GM19463 (cell line): Measurements from ENCODE around the gene DPPA5.
"Not testable (repeated sequence)": the region's sequence is repeated elsewhere in the genome, so short reads cannot be mapped to it uniquely, and the experiment has no call there.

Experiments used
- ATAC-seq: cut with Tn5 transposase; IDR thresholded peaks from one replicate; pipeline ENCODE4 v1.9.1; 2021; ENCODE audit warnings: mild to moderate bottlenecking, moderate library complexity; ENCODE audit not compliant: unreplicated experiment

DPPA5 gene

DNA sequence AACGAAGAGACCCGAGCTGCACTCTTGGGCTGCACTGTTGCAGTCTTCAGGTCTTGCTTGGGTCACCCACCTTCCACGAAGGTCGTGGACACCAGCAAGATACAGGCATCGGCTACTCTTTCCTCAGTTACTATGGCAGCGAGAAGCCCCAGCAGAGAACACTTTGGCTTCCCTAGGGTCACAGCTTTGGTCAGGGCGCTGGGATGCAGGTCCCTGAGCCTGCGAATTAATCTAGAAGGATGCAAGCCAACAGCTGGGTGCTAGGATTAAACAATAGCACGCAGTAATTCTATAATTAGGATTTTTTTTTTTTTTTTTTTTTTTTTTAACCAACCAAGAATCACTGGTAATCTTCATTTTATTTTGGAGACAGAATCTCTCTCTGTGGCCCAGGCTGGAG is 10.5 kb upstream of the DPPA5 start:
- no peak for ATAC-seq

DNA sequence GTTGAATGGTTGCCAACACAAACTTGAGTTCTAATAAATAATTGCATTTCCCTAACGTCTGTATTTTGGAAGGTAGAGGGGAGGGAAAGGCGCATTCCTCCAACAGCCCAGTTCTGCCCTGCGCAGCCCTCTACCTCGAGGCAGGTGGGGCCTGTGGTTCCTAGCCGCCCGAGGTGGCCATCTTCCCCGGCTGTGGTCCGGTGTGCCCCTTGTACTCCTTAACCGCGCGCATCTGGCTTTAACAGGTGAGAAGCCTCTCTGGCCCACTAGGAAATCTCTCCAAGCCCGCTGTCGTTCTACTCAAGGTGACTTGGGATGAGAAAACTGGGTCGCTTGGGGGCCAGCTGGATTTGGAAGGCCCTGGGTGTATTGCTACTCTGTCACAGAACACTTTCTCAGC is 10.0 kb upstream of the DPPA5 start:
- ATAC-seq = no peak

DNA sequence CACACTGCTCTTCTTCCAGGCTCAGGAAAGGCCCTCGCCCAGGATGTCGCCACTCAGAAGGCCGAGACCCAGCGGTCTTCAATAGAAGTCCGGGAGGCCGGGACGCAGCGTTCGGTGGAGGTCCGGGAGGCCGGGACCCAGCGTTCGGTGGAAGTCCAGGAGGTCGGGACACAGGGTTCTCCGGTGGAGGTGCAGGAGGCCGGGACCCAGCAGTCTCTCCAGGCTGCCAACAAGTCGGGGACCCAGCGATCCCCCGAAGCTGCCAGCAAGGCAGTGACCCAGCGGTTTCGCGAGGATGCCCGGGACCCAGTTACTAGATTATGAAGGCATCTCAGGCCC is 9.4 kb upstream of the DPPA5 start:
- no peak for ATAC-seq

DNA sequence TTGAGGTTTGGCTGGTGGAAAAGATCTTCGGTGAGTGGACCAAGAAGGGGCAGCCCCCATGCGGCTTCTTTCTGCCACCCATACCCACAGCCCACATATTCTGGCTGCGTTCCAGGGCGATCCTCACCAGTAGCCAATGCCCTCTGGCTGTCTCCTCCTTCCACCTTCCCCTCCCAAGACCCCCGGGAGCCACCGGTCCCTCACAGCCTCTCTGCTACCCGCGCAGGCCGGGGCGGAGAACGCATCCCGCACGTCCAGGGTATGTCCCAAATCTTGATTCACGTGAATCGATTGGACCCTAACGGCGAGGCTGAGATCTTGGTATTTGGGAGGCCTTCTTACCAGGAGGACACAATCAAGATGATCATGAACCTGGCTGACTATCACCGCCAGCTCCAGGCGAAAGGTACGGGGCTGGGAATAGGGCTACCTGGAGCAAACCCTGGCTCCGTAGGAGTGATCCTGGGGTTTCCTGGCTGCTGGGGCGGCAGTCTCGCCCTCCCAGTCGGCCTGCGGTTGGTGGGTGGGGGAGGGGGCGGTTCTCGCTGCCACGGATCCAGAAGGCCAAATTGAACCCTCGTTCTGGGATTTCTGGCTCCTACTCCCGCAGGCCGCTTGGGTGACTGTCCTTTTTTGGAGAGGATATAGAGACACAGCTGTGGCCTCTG is 8.9 kb upstream of the DPPA5 start:
- no peak for ATAC-seq

DNA sequence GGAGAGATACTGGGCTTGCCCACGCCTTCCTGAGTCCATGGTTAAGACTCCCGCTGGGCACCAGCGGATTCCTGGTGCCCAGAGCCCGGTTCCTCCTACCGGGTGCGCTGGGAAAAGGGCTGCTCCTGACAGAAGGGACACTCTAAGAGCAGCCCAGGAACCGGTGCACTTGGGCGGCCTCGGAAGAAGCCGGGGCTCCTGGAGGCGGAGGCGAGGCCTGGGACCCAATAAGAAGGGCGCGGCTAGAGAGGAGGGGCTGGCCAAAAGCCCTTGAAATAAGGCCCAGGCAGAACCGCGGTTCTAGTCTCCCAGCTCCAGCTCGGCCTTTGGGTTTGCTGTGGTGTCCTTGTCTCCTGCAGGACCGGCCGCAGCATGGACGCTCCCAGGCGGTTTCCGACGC is 8.3 kb upstream of the DPPA5 start, which contains the start of gene KHDC3L:
Gene KHDC3L (plus strand): TSS at position 301 of the 400 bp plus-strand sequence. CDS start 72 bp downstream, at position 373.
- ATAC-seq = no peak

DNA sequence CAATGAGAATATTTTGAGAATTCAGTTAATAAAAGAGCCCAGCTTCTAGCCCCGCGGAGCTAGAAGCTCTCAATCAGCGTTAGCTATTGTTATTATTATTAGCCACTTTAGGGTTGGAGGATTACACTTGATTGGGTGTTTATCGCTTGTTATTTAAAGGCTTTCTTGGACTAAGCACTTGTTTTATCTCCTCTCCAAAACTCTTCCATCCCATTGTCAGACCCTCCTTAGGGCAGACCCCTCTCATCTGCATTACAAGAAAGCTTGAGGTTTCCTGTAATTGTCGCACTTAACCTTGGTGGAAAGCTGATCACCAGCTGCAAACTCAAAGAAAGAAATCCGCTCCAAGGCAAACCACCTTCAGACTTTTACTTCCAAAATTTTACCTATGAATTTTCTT is 4.8 kb downstream of the DPPA5 start:
- ATAC-seq = no peak

DNA sequence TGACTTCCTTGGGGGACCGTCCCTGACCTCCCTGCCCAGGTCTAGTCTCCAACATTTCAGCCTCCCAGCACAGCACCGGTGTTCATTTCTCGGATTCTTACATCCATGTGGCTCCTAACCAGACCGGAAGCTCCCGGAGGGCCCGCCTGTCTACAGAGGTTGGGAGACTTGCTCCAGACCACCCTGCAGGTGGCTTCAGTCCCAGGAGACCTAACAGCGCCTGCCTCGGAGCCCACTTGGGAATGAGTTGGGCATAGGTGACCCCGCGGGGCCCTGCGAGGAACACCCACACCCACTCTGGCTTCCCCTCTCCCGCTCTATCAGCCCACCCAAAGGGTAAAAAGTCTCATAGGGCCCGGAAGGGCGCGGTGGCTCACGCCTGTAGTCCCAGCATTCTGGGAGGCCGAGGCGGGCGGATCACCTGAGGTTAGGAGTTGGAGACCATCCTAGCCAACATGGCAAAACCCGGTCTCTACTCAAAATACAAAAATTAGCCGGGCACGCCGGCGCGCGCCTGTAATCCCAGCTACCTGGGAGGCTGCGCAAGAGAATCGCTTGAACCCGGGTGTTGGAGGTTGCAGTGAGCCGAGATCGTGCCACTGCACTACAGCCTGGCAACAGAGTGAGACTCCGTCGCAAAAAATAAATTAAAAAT is 5.4 kb downstream of the DPPA5 start:
- no peak for ATAC-seq

DNA sequence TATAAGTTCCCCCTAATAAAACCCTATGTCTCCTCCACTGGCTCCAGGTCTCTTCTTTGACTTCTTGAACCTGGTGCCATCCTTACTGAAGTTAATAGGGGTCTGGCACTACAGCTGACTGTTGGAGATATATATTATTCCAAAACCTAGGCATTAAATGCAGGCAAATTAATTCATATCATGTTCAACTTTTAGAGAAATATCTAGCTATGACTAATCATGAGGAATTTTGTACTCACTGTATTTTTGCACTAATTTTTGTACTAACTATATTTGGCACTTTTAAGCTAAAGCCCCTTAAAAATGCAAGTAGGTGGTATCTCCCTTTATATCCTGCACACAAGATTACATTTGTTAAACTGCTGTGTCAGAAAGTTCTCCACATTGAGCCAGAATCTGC is 10.9 kb downstream of the DPPA5 start:
- no peak for ATAC-seq

DNA sequence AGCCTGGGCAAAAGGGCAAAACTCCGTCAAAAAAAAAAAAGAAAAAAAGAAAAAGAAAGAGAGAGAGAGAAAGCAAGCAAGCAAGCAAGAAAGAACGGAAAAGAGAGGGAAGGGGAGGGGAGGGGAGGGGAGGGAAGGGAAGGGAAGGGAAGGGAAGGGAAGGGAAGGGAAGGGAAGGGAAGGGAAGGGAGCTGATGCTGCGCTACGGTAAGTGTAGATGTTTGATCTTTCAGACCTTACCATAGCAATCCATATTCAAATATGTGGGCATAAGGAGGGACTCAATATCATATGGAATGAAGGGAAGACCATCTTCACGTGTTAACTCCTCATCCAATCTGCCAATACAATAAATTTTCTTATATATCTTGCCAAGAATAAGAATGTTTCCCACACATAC is 11.9 kb downstream of the DPPA5 start:
- no peak for ATAC-seq

DNA sequence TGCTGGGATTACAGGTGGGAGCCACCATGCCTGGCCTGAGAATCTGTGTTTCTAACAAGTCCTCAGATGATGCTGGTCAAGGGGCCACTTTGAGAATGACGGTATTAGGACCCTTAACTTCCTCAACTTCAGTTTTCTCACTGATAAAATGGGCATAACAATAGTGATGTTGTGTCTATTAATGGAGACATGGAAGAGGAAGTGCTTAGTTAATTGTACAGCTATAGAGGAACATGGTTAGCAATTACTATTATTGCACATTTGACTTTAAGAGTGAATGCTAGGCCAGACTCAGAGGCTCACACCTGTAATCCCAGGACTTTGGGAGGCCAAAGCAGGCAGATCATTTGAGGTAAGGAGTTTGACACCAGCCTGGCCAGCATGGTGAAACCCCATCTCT is 12.7 kb downstream of the DPPA5 start:
- no peak for ATAC-seq

DNA sequence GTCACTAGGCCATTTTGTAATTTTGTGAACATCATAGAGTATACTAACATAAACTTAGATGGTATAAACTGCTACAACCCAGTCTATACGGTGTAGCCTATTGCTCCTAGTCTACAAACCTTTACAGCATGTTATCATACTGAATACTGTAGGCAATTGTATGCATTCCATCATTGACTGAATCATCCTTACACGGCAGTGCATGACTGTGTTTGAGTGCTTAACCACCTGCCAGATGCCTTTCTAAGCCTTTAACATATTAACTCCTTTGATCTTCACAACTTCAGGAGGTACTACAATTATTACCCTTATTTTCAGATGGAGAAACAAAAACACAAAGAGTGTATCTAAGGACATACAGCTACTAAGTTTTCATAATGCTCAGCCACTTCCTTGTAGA is 14.0 kb downstream of the DPPA5 start:
- no peak for ATAC-seq

DNA sequence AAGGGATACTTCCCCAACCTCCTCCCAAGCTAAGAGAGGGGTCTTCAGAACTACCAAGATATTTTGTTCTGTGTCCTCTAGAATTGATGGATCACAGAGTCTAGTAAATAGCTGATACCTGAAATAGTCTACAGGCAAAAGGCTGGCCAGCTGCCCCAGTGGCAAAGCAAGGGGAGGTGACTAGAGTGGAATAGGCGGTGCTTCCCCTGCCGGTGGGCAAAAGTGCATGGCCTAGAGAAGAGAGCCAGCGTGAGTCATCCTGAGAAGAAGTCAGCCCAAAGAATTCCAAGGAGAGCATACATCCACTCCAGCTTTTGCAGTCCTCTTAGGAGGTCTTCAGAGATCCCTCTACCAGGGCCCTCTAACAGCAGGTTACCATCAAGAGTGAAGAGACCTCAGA is 14.7 kb downstream of the DPPA5 start:
- no peak for ATAC-seq

DNA sequence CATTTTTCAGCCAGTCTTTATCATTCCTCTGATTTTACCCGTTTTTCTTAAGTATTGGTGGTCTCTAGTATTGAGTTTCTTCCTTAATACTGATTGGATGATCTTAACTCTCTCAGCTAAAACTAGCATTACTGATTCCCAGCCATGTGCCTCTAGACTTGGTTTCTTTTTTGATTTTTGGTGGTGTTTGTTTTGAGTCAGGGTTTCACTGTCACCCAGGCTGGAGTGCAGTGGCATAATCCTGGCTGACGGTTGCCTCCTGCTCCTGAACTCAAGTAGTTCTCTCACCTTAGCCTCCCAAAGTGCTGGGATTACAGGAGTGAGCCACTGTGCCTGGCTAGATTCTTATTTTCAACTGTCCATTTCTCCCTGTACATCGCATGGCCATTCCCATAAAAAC is 24.9 kb downstream of the DPPA5 start:
- peak; percentile 80 for ATAC-seq

DNA sequence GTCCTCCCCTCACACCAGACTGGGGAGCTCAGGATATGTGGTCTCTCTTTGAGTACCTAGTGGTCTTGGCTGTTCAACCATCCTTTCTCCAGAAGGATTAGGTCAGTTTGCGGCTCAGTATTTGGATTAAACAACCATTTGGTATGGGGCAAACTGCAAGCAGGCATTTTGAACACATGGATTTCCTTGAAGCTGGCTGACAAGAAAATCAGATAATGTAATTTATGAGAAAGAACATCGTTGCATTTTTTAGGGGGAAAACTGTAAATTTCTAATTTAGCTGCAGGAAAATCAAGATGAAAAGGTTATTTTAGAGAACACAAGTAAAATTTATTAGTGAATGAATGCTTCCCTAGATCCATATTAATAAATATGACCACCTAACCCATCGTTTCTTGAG is 25.3 kb downstream of the DPPA5 start:
- ATAC-seq = no peak

DNA sequence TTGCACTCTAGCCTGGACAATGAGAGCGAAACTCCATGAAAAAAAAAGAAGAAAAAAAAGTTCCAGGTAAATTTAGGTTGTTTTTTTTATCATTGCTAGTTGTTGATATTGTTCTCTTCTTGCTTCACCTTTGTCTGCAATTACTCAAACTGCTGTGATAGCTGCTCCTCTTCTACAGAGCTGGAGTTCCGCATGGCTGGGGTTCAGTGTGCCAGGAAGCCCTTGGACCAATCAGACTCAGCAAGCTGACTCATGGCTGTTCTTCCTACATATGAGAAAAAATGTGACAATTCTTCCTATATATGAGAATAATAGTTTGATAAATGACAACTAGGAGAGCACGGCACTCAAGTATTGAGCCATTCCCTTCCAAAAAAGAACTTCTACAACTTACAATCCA is 28.4 kb downstream of the DPPA5 start:
- ATAC-seq = no peak

DNA sequence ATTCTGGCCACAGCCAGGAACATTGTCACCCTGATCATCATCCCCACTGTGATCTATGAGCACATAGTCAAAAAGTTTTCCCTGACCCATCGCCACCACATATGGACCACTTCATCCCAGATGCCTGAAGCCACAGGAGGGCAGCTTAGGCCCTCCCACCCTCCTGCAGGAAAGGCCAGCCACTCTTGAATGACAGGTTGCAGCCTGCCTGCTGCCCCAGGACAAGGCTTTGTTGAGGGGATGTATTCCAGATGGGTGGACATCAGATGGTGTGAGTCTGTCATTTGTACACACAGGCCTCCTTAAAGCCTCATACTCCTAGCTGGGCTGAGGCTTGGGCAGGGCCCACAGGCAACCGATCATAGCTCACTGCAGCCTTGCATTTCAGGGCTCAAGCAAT is 30.8 kb downstream of the DPPA5 start:
- no peak for ATAC-seq

DNA sequence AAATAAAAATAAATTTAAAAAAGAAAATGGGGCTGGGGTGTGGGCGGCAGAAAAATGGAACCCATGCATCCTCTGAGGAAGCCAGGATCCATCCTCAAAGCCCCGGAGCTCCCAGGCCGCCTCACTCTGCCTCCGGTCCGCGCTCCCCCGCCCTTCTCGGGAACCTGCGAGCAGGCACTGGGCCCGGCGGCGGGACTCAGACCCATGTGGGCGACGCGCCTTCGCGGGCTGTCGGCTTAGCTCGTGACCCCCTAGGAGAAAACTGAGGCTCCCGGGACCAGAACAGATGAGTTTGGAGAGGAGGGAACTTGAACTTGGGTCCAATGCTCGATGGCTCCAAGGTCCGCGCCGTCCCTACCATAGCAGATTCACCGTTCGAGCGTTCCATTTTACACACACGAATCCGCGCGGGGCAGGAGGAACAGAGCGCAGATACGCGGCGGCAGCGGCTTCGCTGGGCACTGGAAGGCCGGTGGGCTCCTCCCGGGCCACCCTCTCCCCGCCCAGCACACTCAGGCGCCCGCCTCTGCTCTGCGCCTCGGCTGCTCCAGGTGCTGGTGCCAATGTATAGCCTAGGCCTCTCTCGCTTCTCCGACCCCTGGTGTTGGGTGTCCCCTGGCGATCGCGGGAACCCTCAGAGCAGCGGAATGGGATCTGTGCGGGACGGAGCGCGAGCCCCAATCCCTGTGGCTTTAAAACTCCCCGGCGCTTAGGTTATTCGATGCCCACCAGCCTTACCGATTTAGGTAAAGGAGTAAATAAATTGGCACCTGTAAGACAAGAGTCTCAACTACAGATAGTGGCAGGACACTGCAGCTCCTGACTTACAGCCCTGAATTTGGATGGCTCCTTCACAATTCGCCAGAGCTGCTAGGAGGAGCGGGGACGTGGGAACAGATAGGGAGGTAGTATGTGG is 39.2 kb downstream of the DPPA5 start:
- no peak for ATAC-seq

DNA sequence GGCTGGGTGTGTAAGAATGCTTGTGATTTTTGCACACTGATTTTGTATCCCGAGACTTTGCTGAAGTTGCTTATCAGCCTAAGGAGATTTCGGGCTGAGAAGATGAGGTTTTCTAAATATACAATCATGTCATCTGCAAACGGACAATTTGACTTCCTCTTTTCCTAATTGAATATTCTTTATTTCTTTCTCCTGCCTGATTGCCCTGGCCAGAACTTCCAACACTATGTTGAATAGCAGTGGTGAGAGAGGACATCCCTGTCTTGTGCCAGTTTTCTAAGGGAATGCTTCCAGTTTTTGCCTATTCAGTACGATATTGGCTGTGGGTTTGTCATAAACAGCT is 43.6 kb downstream of the DPPA5 start:
- ATAC-seq = not testable (repeated sequence)

DNA sequence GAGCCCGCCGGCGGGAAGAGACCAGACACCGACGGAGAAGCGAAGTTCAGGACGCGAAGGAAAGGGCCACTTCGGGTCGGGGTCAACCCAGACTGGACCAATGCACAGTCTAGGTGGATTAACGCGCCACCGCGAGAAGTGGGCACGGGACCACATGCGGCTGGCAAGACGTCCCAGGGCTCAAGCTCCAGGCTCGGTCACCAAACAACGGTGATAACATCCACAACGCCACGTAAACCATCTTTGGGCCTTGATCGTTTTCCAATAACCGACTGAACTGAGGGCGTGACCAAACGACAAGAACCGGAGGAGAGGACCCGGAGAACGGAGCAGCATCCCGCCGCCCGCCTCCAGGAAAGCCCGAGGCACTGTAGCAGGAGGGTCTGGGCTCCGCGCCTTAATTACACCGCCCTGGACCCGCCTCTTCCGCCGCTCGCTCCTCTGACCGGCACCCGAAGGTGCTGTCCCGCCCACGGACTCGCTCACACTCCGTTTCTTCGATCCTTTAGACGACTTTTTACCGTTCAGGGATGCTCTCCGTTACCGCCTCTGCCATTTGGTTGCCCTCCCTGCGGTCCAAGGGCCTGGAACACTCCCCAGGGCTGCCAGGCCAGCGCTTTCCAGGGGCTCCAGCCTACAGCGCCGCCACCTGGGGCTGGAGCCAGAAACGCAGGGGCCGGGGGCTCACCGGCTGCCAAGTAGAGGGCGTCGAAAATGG is 44.1 kb downstream of the DPPA5 start:
- ATAC-seq = peak; percentile 96

DNA sequence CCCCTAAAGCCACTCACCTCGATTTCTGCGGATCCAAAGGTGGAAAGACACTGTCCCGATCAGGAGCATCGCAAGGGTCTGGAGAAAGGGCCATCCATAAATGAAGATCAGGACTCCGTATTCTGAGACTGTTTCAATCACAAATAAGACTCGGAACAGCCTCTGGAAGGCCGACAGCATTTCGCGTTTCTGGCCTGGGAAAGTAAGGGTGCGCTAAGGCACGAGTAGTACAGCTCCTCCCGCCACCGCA is 44.6 kb downstream of the DPPA5 start:
- no peak for ATAC-seq

DNA sequence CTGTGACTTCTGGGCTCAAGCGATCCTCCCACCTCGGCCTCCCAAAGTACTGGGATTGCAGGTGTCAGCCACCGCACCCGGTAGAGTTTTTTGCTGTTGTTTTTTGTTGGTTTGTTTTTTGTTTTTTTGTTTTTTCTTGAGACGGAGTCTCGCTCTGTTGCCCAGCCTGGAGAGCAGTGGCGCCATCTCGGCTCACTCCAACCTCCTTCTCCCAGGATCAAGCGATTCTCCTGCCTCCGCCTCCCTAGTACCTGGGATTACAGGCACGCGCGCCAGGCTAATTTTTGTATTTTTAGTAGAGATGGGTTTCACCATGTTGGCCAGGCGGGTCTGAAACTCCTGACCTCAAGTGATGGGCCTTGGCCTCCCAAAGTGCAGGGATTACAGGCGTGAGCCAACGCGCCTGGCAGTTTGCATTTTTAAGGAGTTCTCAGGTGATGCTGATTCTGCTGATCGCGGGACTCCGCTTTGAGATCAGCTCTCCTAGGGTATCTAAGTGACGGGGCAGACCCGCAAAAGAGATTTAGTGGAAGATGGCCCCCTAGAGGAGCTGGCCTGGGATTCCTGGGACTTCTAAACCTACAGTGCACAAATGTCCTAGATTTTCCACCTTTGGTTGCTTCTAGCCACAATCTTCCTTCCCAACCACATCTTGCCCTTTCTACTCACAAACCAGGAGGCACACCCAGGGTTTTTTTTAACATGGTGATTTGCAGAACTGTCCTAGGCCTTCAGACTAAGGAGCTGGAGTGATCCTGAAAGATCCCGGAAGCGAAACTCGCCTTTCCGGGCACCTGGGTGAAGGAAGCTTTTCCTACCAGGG is 45.2 kb downstream of the DPPA5 start:
- no peak for ATAC-seq
